NCI-H2171 treated with DMSO at 0.1 percent for 48 hours (cell line): ENCODE results near the gene TFR2.

Experiments used
- DNase-seq: peaks from one replicate; lab custom pipeline; 2025; lab: John Stamatoyannopoulos, UW

TFR2 gene

GRCh38 chr7:100572281-100572948 is 68.9 kb downstream of the TFR2 start:
- no peak for DNase-seq

GRCh38 chr7:100571829-100572116 is 69.6 kb downstream of the TFR2 start:
- DNase-seq, result no peak

GRCh38 chr7:100570954-100571828 is 70.2 kb downstream of the TFR2 start:
- DNase-seq, result no peak
